HepG2 (cell line): ENCODE results near the gene TNS1. TPM values are rescaled to one million over a fixed set of nuclear protein-coding genes. Genes with fewer than 3 reads are reported as not detected.
A peak's percentile ranks its signal among the peaks of the same experiment; 100 is the strongest.

Source experiments
- ATAC-seq: fragments of 200-7000 bp; cut with Tn5 transposase; 3 replicates; pipeline ENCODE4 v1.9.1; 2020; ENCODE audit warnings: mild to moderate bottlenecking, moderate library complexity
- BruUV-seq: library from RNA; stranded (reverse); fragments of 400-500 nt; replicated peaks from 2 replicates; lab custom pipeline; 2021; lab: Mats Ljungman, UMichigan
- CTCF ChIA-PET: fragments of 300-600 bp; formaldehyde crosslinking; extraction: SDS; loops from one replicate; lab custom pipeline; 2021; ENCODE audit warnings: low total read pairs, inconsistent platforms, low intra/inter-chr PET ratio; lab: Yijun Ruan, JAX
- POLR2A ChIA-PET: fragments of 350-600 bp; sonication (Branson Sonifier 250); formaldehyde crosslinking; loops from one replicate; lab custom pipeline; 2020; ENCODE audit warnings: antibody characterized with exemption, inconsistent platforms; lab: Yijun Ruan, JAX
- DNase-seq: peaks from one replicate; pipeline ENCODE4 v3.0.0-alpha.2; 2015; ENCODE audit warnings: low spot score
- FAIRE-seq: peaks from 3 replicates; lab custom pipeline; 2011; peaks lifted over from hg19 to GRCh38; lab: Jason Lieb, UNC
- H2AFZ ChIP-seq: one replicate; pipeline ENCODE4 v1.6.1; 2011; ENCODE audit warnings: low read length, inconsistent platforms
- H3K27ac ChIP-seq: fragments of 300-600 bp; 3 replicates; pipeline ENCODE4 v1.8.0; 2011; ENCODE audit warnings: mixed run types, mild to moderate bottlenecking, mixed read lengths, low read length, inconsistent platforms; ENCODE audit not compliant: insufficient read depth; ENCODE audit errors: extremely low read length
- H3K27me3 ChIP-seq, 2 experiments: fragments of 200-600 bp in 1 of 2; 2 replicates in 1 of 2; 3 replicates in 1 of 2; pipeline versions ENCODE4 v1.6.0 to v1.8.0; 2011; ENCODE audit warnings: low read length in 2 of 2, mild to moderate bottlenecking in 2 of 2, moderate library complexity in 2 of 2, inconsistent platforms in 1 of 2; ENCODE audit not compliant: insufficient read depth in 2 of 2, control insufficient read depth in 1 of 2
- H3K36me3 ChIP-seq, 2 experiments: fragments of 200-600 bp in 1 of 2; replicated peaks in 1 of 2; 2 replicates in 1 of 2; 3 replicates in 1 of 2; pipeline versions ENCODE4 v1.5.1 to v1.8.0; 2011; ENCODE audit warnings: low read length in 2 of 2, inconsistent platforms in 1 of 2; ENCODE audit not compliant: insufficient read depth in 2 of 2, control insufficient read depth in 1 of 2
- H3K4me1 ChIP-seq: 2 replicates; pipeline ENCODE4 v1.5.1; 2012; ENCODE audit warnings: low read length, inconsistent platforms; ENCODE audit not compliant: insufficient read depth
- H3K4me2 ChIP-seq: 2 replicates; pipeline ENCODE4 v1.6.0; 2011; ENCODE audit warnings: low read depth, low read length, inconsistent platforms
- H3K4me3 ChIP-seq, 3 experiments: fragments of 200-600 bp in 1 of 3; sonication (generic), shearing (Covaris generic) in 1 of 3; replicated peaks in 1 of 3; 2 replicates each; pipeline ENCODE4 v1.5.1; 2011 to 2016; ENCODE audit warnings: low read length in 3 of 3, inconsistent platforms in 2 of 3, low read depth in 2 of 3, mild to moderate bottlenecking in 2 of 3, control low read depth in 1 of 3, mixed read lengths in 1 of 3; ENCODE audit not compliant: insufficient read depth in 1 of 3
- H3K79me2 ChIP-seq: one replicate; pipeline ENCODE4 v1.6.1; 2011; ENCODE audit warnings: low read length, inconsistent platforms; ENCODE audit not compliant: insufficient read depth
- H3K9ac ChIP-seq: 2 replicates; pipeline ENCODE4 v1.6.0; 2011; ENCODE audit warnings: mild to moderate bottlenecking, low read depth, low read length, inconsistent platforms; ENCODE audit not compliant: insufficient read depth
- H3K9me3 ChIP-seq: 2 replicates; pipeline ENCODE4 v1.5.1; 2012; ENCODE audit warnings: mild to moderate bottlenecking, low read length
- H4K20me1 ChIP-seq: 2 replicates; pipeline ENCODE4 v1.6.0; 2011; ENCODE audit warnings: inconsistent platforms, mild to moderate bottlenecking, low read length, moderate library complexity; ENCODE audit not compliant: insufficient read depth
- BCL6 ChIP-seq: IDR thresholded peaks from 2 replicates; pipeline ENCODE4 v1.6.1; 2016; ENCODE audit warnings: missing genetic modification reagents, missing compliant biosample characterization
- HNRNPH1 ChIP-seq: fragments of 200-400 bp; formaldehyde crosslinking; optimal IDR thresholded peaks from 2 replicates; pipeline ENCODE3; 2017; ENCODE audit warnings: mild to moderate bottlenecking, low read depth, low read length
- PHB2 ChIP-seq: fragments of 450-650 bp; IDR thresholded peaks from 2 replicates; pipeline ENCODE4 v1.6.1; 2018; ENCODE audit not compliant: partially characterized antibody
- POLR2A ChIP-seq, 2 experiments: IDR thresholded peaks; 2 replicates each; pipeline ENCODE4 v1.6.1; 2011; ENCODE audit warnings: low read depth in 2 of 2, low read length in 2 of 2, mild to moderate bottlenecking in 1 of 2, moderate library complexity in 1 of 2; ENCODE audit not compliant: insufficient read depth in 1 of 2
- PPARG ChIP-seq: conservative IDR thresholded peaks from 2 replicates; pipeline ENCODE4 v1.6.1; 2016; ENCODE audit warnings: missing biosample characterization, missing genetic modification reagents
- PRDM4 ChIP-seq: sonication (generic); formaldehyde crosslinking; IDR thresholded peaks from 2 replicates; pipeline ENCODE4 v1.9.0; 2021; ENCODE audit warnings: missing genetic modification reagents, borderline replicate concordance
- RFXANK ChIP-seq: IDR thresholded peaks from 2 replicates; pipeline ENCODE4 v1.6.1; 2016
- TGIF2 ChIP-seq: IDR thresholded peaks from 2 replicates; pipeline ENCODE4 v1.6.1; 2016; ENCODE audit warnings: control low read depth, missing compliant biosample characterization
- ZNF263 ChIP-seq: sonication (generic); formaldehyde crosslinking; IDR thresholded peaks from 2 replicates; pipeline ENCODE4 v1.4.0; 2020; ENCODE audit warnings: missing genetic modification reagents
- ZNF276 ChIP-seq: sonication (generic); formaldehyde crosslinking; IDR thresholded peaks from 2 replicates; pipeline ENCODE4 v1.4.0; 2020; ENCODE audit warnings: mild to moderate bottlenecking, low read depth, missing genetic modification reagents
- ZNF33A ChIP-seq: sonication (generic); formaldehyde crosslinking; IDR thresholded peaks from 2 replicates; pipeline ENCODE4 v1.5.1; 2020; ENCODE audit warnings: missing genetic modification reagents, mild to moderate bottlenecking, moderate library complexity, borderline replicate concordance
- ZNF563 ChIP-seq: sonication (generic); formaldehyde crosslinking; IDR thresholded peaks from 2 replicates; pipeline ENCODE4 v1.8.0; 2022; ENCODE audit warnings: mild to moderate bottlenecking, moderate library complexity, missing genetic modification reagents
- ZNF607 ChIP-seq: sonication (generic); formaldehyde crosslinking; IDR thresholded peaks from 2 replicates; pipeline ENCODE4 v1.5.1; 2020; ENCODE audit warnings: missing genetic modification reagents, mild to moderate bottlenecking, borderline replicate concordance
- ZNF75D ChIP-seq: sonication (generic); formaldehyde crosslinking; IDR thresholded peaks from 2 replicates; pipeline ENCODE4 v1.8.1; 2023; ENCODE audit warnings: missing genetic modification reagents, mild to moderate bottlenecking, borderline replicate concordance
- WGBS: methylation state at CpG from one replicate; pipeline ENCODE4 v1.1.6; 2017; ENCODE audit warnings: low lambda C conversion rate; 5-methylcytosine and 5-hydroxymethylcytosine counted together
- in situ Hi-C: cut with HindIII; loops from 2 replicates; pipeline ENCODE4 v1.10.0; 2017; ENCODE audit warnings: low pct_unique_long_range_greater_than_20kb; ENCODE audit not compliant: extremely low pct_ligation_motif_present
- intact Hi-C: fragments of 100-400 bp; cut with micrococcal nuclease; formaldehyde crosslinking; loops from one replicate; pipeline ENCODE4 v1.10.0; 2022; ENCODE audit not compliant: unreplicated experiment
- polyA plus RNA-seq, 8 experiments: library from polyadenylated mRNA; depleted of rRNA in 3 of 8; stranded (reverse) in 7 of 8; unstranded in 1 of 8; fragments of >200 nt; fragmentation: Illumina TruSeq in 4 of 8; extraction: Trizol in 4 of 8; gene quantifications; 2 replicates each; pipeline versions ENCODE4 v1.2.1 to v1.2.3, GENCODE V29; 2011 to 2016; ENCODE audit warnings: low read depth in 4 of 8, missing spikeins in 1 of 8, mixed read lengths in 1 of 8; ENCODE audit not compliant: insufficient read depth in 1 of 8
- total RNA-seq, 5 experiments: library from RNA; depleted of rRNA; stranded (reverse); fragments of >200 nt; fragmentation: Illumina TruSeq; extraction: Trizol; gene quantifications; 2 replicates each; pipeline ENCODE4 v1.2.3, GENCODE V29; 2016; ENCODE audit warnings: low read depth in 1 of 5
- TF ChIP-seq, protein P1 (sequence below): IDR thresholded peaks from 2 replicates; pipeline ENCODE4 v1.6.1; 2016; ENCODE audit warnings: low read depth
- TF ChIP-seq, protein P2 (sequence below): sonication (generic); formaldehyde crosslinking; IDR thresholded peaks from 2 replicates; pipeline ENCODE4 v1.9.0; 2021; ENCODE audit warnings: missing genetic modification reagents, borderline replicate concordance

TNS1 gene
- total and polyA plus RNA-seq, 2 of the 13 experiments (the other 11 are each of a cell fraction or from before 2014, with no cell fraction given): 1.9 to 118 TPM

DNA sequence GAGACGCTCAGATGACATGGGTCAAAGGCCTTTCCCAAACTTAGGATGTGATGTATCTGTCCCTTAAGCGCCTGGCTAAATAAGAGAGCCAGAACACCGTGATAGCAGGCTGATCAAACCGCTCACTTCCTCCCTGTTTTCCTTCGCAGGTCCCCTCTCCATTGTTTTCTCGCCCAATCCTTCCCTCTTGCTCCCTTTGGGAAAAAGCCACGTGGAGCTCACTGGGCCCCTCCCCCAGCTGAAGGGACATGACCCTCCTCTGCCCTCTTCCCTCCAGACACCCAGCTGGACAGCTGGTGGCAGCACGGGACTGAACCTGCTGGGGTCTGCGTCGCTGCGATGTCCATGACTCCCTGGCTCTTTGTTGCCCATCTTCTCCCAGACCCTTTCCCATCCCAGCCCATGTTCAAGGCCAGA, 201.7 kb downstream of the TNS1 start (continued):
- TF ChIP-seq, protein P1, sequence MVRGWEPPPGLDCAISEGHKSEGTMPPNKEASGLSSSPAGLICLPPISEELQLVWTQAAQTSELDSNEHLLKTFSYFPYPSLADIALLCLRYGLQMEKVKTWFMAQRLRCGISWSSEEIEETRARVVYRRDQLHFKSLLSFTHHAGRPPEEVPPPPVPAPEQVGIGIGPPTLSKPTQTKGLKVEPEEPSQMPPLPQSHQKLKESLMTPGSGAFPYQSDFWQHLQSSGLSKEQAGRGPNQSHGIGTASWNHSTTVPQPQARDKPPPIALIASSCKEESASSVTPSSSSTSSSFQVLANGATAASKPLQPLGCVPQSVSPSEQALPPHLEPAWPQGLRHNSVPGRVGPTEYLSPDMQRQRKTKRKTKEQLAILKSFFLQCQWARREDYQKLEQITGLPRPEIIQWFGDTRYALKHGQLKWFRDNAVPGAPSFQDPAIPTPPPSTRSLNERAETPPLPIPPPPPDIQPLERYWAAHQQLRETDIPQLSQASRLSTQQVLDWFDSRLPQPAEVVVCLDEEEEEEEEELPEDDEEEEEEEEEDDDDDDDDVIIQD: no peak
- TF ChIP-seq PPARG (CRISPR knock-in tag) (no peak), ZNF33A (no peak), ZNF276 (CRISPR knock-in tag) (no peak), POLR2A (IDR thresholded peaks at IDR 0.05; ENCODE audit: insufficient read depth in 1 of 2, low read depth in 2 of 2, low read length in 2 of 2) (no peak; a peak in 1 of 4 replicates), ZNF263 (no peak)

DNA sequence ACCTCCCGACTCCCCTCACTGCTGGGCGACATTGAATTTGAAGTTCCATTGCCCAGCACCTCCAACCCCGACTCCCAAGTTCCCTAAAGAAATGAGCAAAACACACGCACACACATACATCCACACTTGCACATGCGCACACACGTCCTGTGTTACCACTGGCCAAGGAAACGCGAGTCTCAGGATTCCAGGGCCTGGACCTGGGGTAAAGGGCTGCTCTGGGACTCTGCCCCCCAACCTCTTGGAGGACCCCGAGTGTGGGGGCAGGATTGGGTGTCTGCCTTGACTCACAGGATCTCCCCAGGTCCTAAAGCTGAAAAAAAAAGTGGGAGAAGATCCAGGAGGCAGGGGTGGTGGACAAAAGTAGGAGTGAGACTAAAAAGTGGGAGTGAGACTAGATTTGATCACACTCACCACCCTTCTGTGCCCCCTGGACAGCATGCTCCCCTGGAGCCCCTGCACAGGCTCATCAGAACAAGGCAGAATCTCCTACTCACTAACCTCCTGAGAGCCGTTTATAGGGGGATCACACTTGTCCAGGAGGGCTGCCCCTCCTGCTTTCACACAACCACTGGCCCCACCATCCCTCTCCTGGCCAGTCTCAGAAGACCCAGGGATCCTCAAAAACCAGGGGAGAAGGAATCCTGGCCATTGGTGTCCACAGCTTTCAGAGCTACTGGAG, 202.2 kb downstream of the TNS1 start:
- WGBS: 61% methylated on average over 10 of the region's 10 CpGs
- Histone ChIP-seq H3K4me1 (peaks cover 41% of the 10 kb centered on the region), H3K9ac (no peak overlapping the region), H3K9me3 (no peaks in the 10 kb centered on the region), H4K20me1 (peaks cover 17% of the 10 kb centered on the region; the same call in 1 of the 2 replicates), H3K36me3 (peaks cover 0 to 1% of the 10 kb centered on the region in 2 experiments; a peak in 2 of 5 replicates), H3K27ac (no peak overlapping the region), H2AFZ (no peak overlapping the region), H3K4me3 (no peak overlapping the region), H3K79me2 (no peaks in the 10 kb centered on the region), H3K4me2 (no peak overlapping the region), H3K27me3 (no peaks in the 10 kb centered on the region)
- no peak for ATAC-seq
- intact Hi-C loops: no loop called here
- no TSS peak for BruUV-seq
- ChIA-PET CTCF (no interaction called here), POLR2A (no interaction called here)
- no peak for FAIRE-seq
- in situ Hi-C loops: no loop called here
- no peak for DNase-seq
- TF ChIP-seq, protein P2, sequence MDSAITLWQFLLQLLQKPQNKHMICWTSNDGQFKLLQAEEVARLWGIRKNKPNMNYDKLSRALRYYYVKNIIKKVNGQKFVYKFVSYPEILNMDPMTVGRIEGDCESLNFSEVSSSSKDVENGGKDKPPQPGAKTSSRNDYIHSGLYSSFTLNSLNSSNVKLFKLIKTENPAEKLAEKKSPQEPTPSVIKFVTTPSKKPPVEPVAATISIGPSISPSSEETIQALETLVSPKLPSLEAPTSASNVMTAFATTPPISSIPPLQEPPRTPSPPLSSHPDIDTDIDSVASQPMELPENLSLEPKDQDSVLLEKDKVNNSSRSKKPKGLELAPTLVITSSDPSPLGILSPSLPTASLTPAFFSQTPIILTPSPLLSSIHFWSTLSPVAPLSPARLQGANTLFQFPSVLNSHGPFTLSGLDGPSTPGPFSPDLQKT: no peak
- TF ChIP-seq ZNF607 (no peak), BCL6 (CRISPR knock-in tag) (no peak), RFXANK (no peak), PPARG (CRISPR knock-in tag) (no peak), HNRNPH1 (no peak), PRDM4 (CRISPR knock-in tag) (no peak), ZNF75D (CRISPR knock-in tag) (no peak), PHB2 (no peak), ZNF563 (CRISPR knock-in tag) (no peak), TGIF2 (CRISPR knock-in tag) (peak; percentile 36; the same call in 1 of the 2 replicates)
